ENCODE measurements around the gene TIAM2.
"Not testable (repeated sequence)": the region's sequence is repeated elsewhere in the genome, so short reads cannot be mapped to it uniquely, and the experiment has no call there.

The TIAM2 gene

DNA sequence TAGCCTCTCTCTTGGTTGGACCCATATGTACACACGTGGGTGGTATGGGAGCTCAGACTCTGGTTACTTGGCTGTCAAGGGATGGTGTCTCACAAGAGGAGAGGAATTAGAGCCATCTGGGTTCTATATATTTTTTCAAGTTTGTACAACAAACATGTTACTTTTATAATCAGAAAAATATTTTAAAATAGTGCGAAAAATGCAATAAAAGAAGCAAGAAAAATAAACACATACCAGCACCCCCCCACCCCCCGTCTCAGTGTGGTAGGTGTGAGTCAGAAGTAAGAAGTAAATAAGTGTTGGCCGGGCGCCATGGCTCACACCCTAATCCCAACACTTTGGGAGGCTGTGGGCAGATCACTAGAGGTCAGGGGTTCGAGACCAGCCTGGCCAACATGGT is 2.1 kb upstream of the TIAM2 start:
- no peak for DNase-seq

- DNase-seq, result no peak
Observed at GRCh38 chr6:154993710-154994109, 1.4 kb upstream of the TIAM2 start.

- DNase-seq, result no peak
Observed at GRCh38 chr6:154994836-154995253, 270 bp upstream of the TIAM2 start.

- DNase-seq, result no peak
Observed at GRCh38 chr6:154996016-154996590, 988 bp downstream of the TIAM2 start.

DNA sequence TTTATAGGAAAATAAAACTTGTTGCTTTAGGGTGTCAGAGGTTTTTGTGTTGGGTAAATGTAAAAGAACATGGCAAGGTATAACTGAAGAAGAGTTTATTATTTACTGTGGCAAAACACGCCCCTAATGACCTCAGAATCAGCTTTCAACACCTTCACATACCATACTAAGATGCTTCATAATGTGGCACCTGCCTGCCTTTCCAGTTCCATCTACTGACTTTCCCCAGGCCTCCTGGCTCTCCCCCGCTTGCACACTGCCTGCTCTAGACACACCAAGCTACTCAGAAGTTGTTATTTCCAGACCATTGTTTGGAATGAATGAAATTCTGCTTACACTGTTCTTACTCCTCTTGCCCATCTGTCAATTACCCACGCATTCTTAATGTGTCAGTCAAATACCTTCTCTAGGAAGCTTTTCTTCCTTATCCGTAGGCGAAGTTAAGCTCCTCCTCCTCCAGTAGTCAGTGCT is 1.8 kb downstream of the TIAM2 start:
- DNase-seq, result no peak

GRCh38 chr6:154998855-154999254 is 3.7 kb downstream of the TIAM2 start:
- no peak for DNase-seq

DNA sequence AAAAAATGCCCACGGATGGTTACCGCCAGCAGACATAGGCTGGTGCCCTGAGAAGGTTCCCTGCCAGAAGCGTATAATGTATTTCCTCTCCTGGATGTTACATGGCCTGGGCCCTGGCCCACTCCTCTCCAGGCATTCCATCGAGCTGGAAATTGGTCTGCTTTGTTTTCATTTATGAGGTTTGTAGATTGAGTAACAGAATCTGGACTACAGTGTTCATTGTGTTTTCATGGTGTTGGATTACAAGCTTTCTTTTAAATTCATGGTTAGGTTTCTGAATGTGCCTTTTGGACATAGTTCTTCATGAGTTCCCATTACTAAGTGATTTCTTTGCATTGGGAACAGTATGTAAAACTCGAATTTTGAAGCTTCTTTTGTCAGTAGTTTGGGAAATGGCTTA is 6.4 kb downstream of the TIAM2 start:
- DNase-seq, result no peak

- DNase-seq, result no peak
Observed at GRCh38 chr6:155001934-155002333, 6.8 kb downstream of the TIAM2 start.

DNA sequence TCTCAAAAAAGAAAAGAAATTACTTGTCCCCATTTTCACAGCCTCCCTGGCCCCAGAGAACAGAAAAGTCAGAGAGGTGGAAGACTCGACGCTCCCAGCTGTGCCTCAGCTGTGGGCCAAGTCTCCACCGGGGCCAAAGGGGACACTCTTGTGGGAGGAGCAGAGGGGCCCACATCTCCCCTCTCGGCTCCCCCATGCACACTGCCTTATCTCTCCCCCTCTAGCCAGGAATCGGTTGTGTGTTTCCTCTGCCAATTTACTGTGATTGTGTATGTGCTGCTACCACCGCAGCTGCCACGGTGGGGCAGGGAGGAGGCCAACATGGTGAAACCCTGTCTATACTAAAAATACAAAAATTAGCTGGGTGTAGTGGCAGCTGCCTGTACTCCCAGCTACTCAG is 8.4 kb downstream of the TIAM2 start:
- DNase-seq, result no peak

GRCh38 chr6:155004017-155004416 is 8.9 kb downstream of the TIAM2 start:
- no peak for DNase-seq

DNA sequence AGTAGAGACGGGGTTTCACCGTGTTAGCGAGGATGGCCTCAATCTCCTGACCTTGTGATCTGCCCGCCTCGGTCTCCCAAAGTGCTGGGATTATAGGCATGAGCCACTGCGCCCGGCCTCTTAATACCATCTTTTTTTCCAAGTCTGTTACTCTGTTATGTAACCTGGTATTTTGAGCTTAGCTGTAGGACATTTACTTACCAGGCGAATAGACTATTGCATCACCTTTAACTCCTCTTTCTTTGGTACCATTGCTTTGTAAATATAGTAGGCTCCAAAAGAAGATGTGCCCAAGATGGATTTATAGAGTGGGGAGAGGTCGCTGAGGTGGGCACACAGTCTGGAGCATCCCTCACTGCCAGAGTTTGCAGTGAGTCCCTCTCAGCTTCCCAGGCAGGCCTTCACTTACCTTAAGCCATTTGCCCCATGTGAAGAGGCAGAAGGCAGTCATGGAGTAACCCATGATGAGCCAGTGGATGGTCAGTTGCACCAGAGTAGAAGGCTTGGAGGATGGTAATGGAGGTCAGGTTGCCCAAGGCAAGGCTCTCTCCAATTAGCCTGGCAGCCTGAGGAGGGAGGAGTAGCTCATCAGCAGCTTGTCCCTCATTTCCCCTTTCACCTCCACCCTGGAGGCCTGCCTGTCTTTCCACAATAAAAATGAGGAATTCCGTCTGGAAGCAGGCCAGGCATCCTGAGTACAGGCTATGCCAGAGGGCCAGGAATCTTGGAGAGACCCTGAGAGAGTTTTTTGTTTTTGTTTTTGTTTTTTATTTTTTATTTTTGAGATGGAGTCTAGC is 9.7 kb downstream of the TIAM2 start:
- DNase-seq, result no peak

- no peak for DNase-seq
Observed at GRCh38 chr6:155008625-155009024, 13.5 kb downstream of the TIAM2 start.

DNA sequence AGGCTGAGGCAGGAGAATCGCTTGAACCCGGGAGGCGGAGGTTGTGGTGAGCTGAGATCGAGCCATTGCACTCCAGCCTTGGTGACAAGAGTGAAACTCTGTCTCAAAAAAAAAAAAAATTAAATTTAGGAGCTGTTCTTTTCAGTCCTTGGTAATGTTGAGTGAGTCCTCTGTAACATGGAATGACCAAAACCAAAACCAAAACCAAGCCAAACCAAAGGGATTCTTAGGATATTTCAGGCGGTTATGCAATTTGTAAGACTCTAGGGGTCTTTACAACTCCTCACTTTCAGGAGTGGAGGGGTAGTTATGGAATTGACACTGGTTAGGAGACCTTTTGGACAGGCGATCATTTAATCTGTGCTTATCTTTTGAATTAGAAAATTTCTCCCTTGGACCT is 15.8 kb downstream of the TIAM2 start:
- DNase-seq, result no peak

DNA sequence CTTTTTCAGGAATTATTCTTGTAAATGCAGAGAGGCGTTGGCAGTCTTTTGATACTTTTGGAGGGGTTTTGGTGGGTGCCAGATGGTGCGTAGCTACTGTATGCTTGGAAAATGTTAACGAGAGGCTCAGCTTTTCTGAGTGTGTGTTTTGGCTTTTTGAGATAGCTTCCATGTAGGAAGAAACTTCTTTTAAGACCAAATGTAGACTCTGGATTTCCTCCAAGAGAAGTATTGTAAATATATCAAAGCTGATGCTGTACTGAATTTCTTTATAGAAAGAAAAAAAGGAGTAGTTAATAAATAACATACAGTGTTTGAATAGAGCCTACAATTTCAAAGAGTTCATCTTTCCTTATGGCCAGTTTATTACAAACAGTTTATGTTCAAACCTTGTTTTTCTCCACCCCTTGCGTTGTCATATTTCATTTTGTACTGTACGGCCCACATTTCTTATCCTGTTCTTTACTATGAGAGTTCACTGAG is 16.7 kb downstream of the TIAM2 start:
- DNase-seq, result no peak

- no peak for DNase-seq
Observed at GRCh38 chr6:155013457-155013876, 18.4 kb downstream of the TIAM2 start.

DNA sequence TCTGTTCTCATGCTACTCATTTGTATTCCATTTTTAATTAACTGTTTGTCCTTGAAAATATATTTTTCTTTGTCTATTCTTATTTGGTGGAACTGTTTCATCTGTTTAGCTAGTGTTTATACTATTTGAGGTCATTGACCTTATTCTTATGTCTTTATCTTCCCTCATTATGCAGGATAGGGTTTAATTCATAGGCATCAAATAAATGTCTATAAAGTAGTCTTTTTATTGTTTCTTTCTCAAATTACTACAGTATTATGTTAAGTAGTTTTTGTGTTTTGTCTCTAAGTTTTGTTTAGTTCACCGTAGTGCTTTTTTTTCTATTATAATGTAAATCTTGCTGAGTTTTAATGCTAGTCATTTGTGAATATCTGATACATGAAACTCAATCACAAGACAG is 19.0 kb downstream of the TIAM2 start:
- no peak for DNase-seq

- DNase-seq, result no peak
Observed at GRCh38 chr6:155014670-155015300, 19.7 kb downstream of the TIAM2 start.

GRCh38 chr6:155018415-155018814 is 23.3 kb downstream of the TIAM2 start:
- not testable (repeated sequence) for DNase-seq

GRCh38 chr6:155021680-155022079 is 26.6 kb downstream of the TIAM2 start:
- no peak for DNase-seq

GRCh38 chr6:155022721-155023120 is 27.6 kb downstream of the TIAM2 start:
- DNase-seq, result no peak

- DNase-seq, result no peak
Observed at GRCh38 chr6:155023717-155024116, 28.6 kb downstream of the TIAM2 start.

DNA sequence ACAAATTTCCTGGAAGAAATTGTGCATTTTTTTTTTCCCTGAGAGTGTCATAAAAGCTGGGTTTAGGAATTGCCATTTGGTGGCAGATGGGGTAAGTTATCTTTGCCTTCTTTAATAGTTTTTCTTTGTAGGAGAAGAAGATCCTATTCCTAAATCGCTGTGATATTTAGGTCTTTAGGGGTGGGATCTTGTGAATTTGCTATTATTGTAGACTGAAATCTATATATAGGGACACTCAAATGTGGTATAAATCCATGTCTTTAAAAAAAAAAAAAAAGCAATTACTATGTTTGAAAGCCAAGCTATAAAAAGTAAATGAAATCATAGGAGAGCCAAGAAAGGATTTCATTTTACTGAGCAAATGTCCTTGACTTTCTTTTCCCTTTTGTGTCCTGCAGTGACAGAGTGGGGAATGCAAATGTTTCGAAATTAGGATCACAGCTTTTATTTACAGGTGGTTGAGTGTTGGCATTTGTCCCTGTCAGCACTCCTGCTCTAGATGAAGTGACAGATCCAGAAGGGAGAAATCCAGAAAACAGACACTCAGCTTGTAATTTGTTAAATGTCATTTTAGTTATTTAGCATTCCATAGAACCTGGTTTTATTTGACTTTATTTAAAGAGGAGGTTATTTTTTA is 29.4 kb downstream of the TIAM2 start:
- no peak for DNase-seq

DNA sequence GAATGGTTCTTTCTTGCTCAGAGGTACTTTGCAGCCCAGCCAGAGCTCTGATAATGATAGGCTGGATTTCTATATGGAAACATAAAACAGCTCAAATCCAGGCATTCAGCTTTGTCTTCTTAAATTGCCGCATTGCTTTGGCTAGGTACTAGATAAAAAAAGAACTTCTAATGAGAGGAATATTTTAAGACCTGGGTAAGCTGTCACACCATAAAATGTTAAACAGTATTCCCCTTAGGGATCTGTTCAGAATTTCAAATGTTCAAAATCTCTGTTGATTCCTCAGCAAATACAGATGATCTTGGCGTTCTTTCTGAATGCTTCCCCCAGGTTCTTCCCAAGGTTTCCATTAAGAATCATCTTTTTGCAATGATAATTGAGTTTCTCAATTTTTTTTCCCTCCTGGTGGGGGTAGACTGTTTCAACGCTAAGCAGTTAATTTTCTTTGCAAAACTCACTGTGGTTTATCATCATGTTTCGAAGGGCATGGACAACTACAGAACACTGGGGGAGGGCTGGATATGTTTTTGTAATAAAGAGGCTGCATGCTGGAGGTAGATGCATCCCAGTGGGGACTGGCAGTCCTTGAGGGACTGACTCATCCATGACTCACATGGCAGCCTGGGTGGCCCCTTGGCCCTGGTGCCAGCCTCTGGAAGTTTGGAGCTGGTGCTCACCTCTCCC is 31.0 kb downstream of the TIAM2 start:
- no peak for DNase-seq
